ENCODE data around the gene ST6GALNAC6. TPM values are rescaled to one million over a fixed set of nuclear protein-coding genes. Genes with fewer than 3 reads are reported as not detected.

Gene ST6GALNAC6
- polyA plus RNA-seq, 2 of the 4 experiments (the other 2 are of a cell fraction) = 8.2 to 25.2 TPM

DNA sequence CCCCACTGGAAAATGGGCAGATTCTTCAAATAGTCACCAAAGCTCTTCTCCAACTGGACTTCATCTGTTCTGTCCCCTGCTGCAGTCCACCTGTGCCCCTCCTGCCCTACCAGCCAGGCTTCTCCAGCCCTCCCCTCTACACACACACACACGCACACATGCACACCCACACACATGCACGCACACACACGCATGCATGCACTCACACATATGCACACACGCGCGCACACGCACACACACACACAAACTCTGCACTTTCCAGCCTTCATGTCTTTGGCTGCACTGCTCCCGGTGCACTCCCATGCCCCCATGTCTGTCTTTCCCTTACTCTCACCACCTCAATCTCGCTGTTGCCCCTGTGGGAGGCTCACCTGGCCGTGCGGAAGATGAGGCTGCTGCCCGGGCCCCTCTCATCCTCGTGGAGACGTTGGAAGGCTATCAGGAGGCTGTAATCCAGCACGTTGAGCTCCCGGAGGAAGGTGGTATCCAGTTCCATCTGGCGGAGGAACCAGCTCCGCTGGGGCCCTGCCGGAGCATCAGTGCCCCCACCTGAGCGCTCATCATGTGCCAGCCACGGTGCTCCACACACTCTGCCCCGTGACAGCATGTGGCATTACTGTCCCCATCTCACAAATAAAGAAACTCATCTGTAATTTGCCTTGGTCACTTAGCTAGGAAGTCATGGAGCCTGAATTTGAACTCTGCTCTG is 25.5 kb upstream of the ST6GALNAC6 start (continued):
- TF ChIP-seq, protein P1, sequence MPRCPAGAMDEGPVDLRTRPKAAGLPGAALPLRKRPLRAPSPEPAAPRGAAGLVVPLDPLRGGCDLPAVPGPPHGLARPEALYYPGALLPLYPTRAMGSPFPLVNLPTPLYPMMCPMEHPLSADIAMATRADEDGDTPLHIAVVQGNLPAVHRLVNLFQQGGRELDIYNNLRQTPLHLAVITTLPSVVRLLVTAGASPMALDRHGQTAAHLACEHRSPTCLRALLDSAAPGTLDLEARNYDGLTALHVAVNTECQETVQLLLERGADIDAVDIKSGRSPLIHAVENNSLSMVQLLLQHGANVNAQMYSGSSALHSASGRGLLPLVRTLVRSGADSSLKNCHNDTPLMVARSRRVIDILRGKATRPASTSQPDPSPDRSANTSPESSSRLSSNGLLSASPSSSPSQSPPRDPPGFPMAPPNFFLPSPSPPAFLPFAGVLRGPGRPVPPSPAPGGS (IDR thresholded peaks at IDR 0.05) = no peak
- no peak for TF ChIP-seq ZC3H11A (IDR thresholded peaks at IDR 0.05)
- TF ChIP-seq HOXB5 (CRISPR knock-in tag; IDR thresholded peaks at IDR 0.05) = no peak
- no peak for TF ChIP-seq CBX2 (IDR thresholded peaks at IDR 0.05; ENCODE audit: borderline replicate concordance, low read depth)
- no peak for TF ChIP-seq HDAC2 (IDR thresholded peaks at IDR 0.05)
- TF ChIP-seq ESRRA (IDR thresholded peaks at IDR 0.05; ENCODE audit: borderline replicate concordance, low read length) = no peak
- TF ChIP-seq PHF8 (IDR thresholded peaks at IDR 0.05; ENCODE audit: borderline replicate concordance, low read depth) = no peak
- TF ChIP-seq, protein P2, sequence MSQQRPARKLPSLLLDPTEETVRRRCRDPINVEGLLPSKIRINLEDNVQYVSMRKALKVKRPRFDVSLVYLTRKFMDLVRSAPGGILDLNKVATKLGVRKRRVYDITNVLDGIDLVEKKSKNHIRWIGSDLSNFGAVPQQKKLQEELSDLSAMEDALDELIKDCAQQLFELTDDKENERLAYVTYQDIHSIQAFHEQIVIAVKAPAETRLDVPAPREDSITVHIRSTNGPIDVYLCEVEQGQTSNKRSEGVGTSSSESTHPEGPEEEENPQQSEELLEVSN (IDR thresholded peaks at IDR 0.05; ENCODE audit: borderline replicate concordance, low read depth) = no peak
- no peak for TF ChIP-seq POLR2A (IDR thresholded peaks at IDR 0.05; ENCODE audit: low read length)

GRCh38 chr9:127923771-127924170 is 24.4 kb upstream of the ST6GALNAC6 start:
- Histone ChIP-seq H3K9me3 (no peaks in the 10 kb centered on the region), H3K4me2 (peak overlapping the region; percentile 40), H3K4me3 (no peak overlapping the region), H3K4me1 (peaks cover 52% of the 10 kb centered on the region), H3K27ac (peak overlapping the region; percentile 49 to 79; a peak in 4 of 6 replicates)
- no peak for TF ChIP-seq CHD4 (IDR thresholded peaks at IDR 0.05; ENCODE audit: borderline replicate concordance)
- TF ChIP-seq FOSL2 (IDR thresholded peaks at IDR 0.05) = no peak
- peak; percentile 67 for TF ChIP-seq FOSL2 (CRISPR knock-in tag; IDR thresholded peaks at IDR 0.05)
- TF ChIP-seq MAFK (IDR thresholded peaks at IDR 0.05; ENCODE audit: partially characterized antibody) = peak; percentile 85
- DNase-seq (ENCODE audit: low read depth in 1 of 2, low spot score in 1 of 2) (peak in 1 of 2 experiments; percentile 74), ATAC-seq (peak in 1 of 2 experiments; percentile 1; a peak in 1 of 6 replicates), FAIRE-seq (no peak)
- ChIA-PET POLR2A (no interaction called here), CTCF (interaction anchor here (0.7 to 7.0 kb wide), 19 partner anchors 14 to 709 kb away, joined by 3 to 83 read pairs (median 4); partner anchors contain the start of genes CDK9, ST6GALNAC6 and TOR2A)
- 54% methylated on average over 8 of the region's 8 CpGs for WGBS (ENCODE audit: missing lambda C conversion rate)

DNA sequence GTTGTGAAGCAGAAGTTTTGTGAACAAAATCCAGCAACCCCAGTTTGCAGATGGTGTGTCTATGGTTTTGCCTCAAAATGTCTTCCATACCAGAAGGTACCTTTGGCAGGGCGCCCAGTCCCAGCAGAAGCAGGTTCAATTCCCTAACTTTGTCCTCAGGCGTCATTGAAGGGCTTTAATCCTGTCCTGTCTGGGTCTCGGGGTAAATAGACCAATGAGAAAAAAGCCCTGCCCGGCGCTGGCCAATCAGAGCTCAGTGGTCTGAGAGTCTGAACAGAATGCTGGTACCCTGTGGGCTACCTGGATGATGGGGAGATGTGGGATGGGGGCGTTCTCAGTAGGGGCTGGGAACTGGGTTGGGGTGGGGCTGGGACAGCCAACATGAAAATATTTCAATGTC is 23.6 kb upstream of the ST6GALNAC6 start:
- no peak for TF ChIP-seq RFX5 (IDR thresholded peaks at IDR 0.05)
- H3K4me2 ChIP-seq = peak overlapping the region; percentile 40; the same call in 1 of the 3 replicates
- ATAC-seq = no peak
- no peak for FAIRE-seq
- peak overlapping the region in 1 of 2 experiments; percentile 79; a peak in 3 of 6 replicates for H3K27ac ChIP-seq
- WGBS (ENCODE audit: missing lambda C conversion rate) = 86% methylated on average over 5 of the region's 6 CpGs
- no peak overlapping the region for H3K4me3 ChIP-seq
- peaks cover 52% of the 10 kb centered on the region for H3K4me1 ChIP-seq
- no peaks in the 10 kb centered on the region for H3K9me3 ChIP-seq
- POLR2A ChIA-PET = no interaction called here
- CTCF ChIA-PET = interaction anchor here (0.5 to 7.0 kb wide), 20 partner anchors 10 to 418 kb away, joined by 3 to 83 read pairs (median 8); partner anchors contain the start of genes CDK9, PIP5KL1, ST6GALNAC6 and TOR2A
- DNase-seq (ENCODE audit: low read depth in 1 of 2, low spot score in 1 of 2) = no peak

DNA sequence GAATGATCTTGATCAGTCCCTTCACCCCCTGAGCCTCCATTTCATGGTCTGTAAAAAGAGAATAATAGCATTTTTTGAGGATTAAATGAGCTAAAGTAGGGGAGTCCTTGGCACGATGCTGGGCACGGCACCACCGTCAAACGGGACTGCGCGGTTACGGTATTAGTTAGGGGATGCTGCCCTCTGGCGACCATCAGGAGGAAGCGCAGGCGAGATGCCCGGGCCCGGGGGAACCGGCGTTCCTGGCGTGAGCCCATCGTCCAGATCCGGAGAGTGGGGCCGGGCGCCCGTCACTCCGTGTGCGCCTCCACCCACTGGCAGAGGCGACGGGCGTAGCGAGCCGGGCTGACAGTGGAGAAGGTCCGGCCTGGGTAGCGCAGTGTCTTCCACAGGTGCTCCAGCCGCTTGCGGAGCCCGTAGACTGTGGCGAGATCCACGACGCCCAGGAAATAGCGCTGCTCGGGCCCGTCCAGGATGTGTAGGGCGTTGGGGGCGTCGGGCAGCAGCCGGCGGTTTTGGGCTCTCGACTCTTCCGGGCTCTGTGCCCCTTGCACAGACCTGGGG is 22.2 kb upstream of the ST6GALNAC6 start:
- Histone ChIP-seq H3K27ac (peak overlapping the region; percentile 79 to 90; a peak in 4 of 6 replicates), H3K9me3 (no peaks in the 10 kb centered on the region), H3K4me3 (peak overlapping the region; percentile 25; the same call in 1 of the 3 replicates), H3K4me1 (peaks cover 59% of the 10 kb centered on the region), H3K4me2 (peak overlapping the region; percentile 83)
- POLR2A ChIA-PET = no interaction called here
- peak; percentile 5 to 41; a peak in 3 of 6 replicates for ATAC-seq
- CTCF ChIA-PET = interaction anchor here (0.5 to 7.0 kb wide), 84 partner anchors 8 to 706 kb away, joined by 3 to 83 read pairs (median 5); partner anchors contain the start of genes AK1, CDK9, DPM2 and PIP5KL1
- FAIRE-seq = no peak
- TF ChIP-seq SMC3 (IDR thresholded peaks at IDR 0.05) = peak; percentile 85
- peak; percentile 93 to 97 for TF ChIP-seq RAD21 (conservative IDR thresholded peaks at IDR 0.05 in 1 of 2, IDR thresholded peaks at IDR 0.05 in 1 of 2)
- 0 out of 5 replicates have a peak, but pooled peaks of 1 of the 2 experiments have one; percentile 30 for TF ChIP-seq JUN (IDR thresholded peaks at IDR 0.05)
- TF ChIP-seq CTCF (IDR thresholded peaks at IDR 0.05) = peak; percentile 89
- TF ChIP-seq KDM1A (IDR thresholded peaks at IDR 0.05; ENCODE audit: low read depth) = peak; percentile 30; the same call in 1 of the 2 replicates
- no peak for TF ChIP-seq ZFP36 (IDR thresholded peaks at IDR 0.05; ENCODE audit: borderline replicate concordance, partially characterized antibody)
- no peak for TF ChIP-seq CBX8 (IDR thresholded peaks at IDR 0.05)
- peak in 1 of 2 experiments; percentile 85 for DNase-seq (ENCODE audit: low read depth in 1 of 2, low spot score in 1 of 2)
- 13% methylated on average over 30 of the region's 45 CpGs for WGBS (ENCODE audit: missing lambda C conversion rate)
